CD4-positive, alpha-beta T cell (primary cell): Measurements from ENCODE around the gene ZEB2. TPM values are rescaled to one million over a fixed set of nuclear protein-coding genes. Genes with fewer than 3 reads are reported as not detected.

Experiments
- ATAC-seq: fragments of 200-7000 bp; cut with Tn5 transposase; one replicate; pipeline ENCODE4 v1.10.0; 2022; ENCODE audit warnings: mild to moderate bottlenecking; ENCODE audit not compliant: poor library complexity
- CTCF ChIA-PET: fragments of 350-600 bp; sonication (Branson Sonifier 250); formaldehyde crosslinking; loops from one replicate; lab custom pipeline; 2021; ENCODE audit warnings: antibody characterized with exemption, inconsistent platforms; lab: Charles Lee
- POLR2A ChIA-PET: fragments of 350-600 bp; sonication (Branson Sonifier 250); formaldehyde crosslinking; loops from one replicate; lab custom pipeline; 2021; ENCODE audit warnings: antibody characterized with exemption, inconsistent platforms; lab: Charles Lee
- DNase-seq, 14 experiments: peaks; one replicate each; pipeline ENCODE4 v3.0.0-alpha.2; 2013 to 2020; ENCODE audit warnings: mixed read lengths in 2 of 14
- H3K27ac ChIP-seq, 2 donors: one replicate each; pipeline versions ENCODE4 v1.5.1 to v1.7.0; 2013; ENCODE audit warnings: low read length in 2 of 2, low read depth in 1 of 2, mild to moderate bottlenecking in 1 of 2
- H3K27me3 ChIP-seq, 2 experiments: 1 replicate in 1 of 2; 2 replicates in 1 of 2; pipeline versions ENCODE4 v1.6.1 to v1.7.0; 2013; ENCODE audit warnings: low read length in 2 of 2, control low read depth in 1 of 2, mild to moderate bottlenecking in 1 of 2, moderate library complexity in 1 of 2; ENCODE audit not compliant: insufficient read depth in 2 of 2, control insufficient read depth in 1 of 2
- H3K36me3 ChIP-seq: one replicate; pipeline ENCODE4 v1.6.1; 2013; ENCODE audit warnings: low read length, control low read depth; ENCODE audit not compliant: insufficient read depth
- H3K4me1 ChIP-seq: one replicate; pipeline ENCODE4 v1.6.1; 2013; ENCODE audit warnings: low read length, control low read depth; ENCODE audit not compliant: insufficient read depth
- H3K4me3 ChIP-seq: one replicate; pipeline ENCODE4 v1.5.1; 2013; ENCODE audit warnings: mild to moderate bottlenecking, low read length, moderate library complexity
- H3K9me3 ChIP-seq, 2 experiments: 1 replicate in 1 of 2; 2 replicates in 1 of 2; pipeline versions ENCODE4 v1.6.1 to v1.7.0; 2013; ENCODE audit warnings: low read length in 2 of 2, mild to moderate bottlenecking in 2 of 2, control low read depth in 1 of 2, moderate library complexity in 1 of 2; ENCODE audit not compliant: control insufficient read depth in 1 of 2, insufficient read depth in 1 of 2
- H3K27ac Mint-ChIP-seq: one replicate; pipeline ENCODE4 v1.8.0; 2020; ENCODE audit warnings: mixed read lengths
- H3K27me3 Mint-ChIP-seq: one replicate; pipeline ENCODE4 v1.8.0; 2021; ENCODE audit warnings: mixed read lengths
- H3K36me3 Mint-ChIP-seq: one replicate; pipeline ENCODE4 v1.8.0; 2021; ENCODE audit warnings: low read depth, mixed read lengths
- H3K4me1 Mint-ChIP-seq: one replicate; pipeline ENCODE4 v1.8.0; 2021; ENCODE audit warnings: low read depth, mixed read lengths
- H3K4me3 Mint-ChIP-seq: one replicate; pipeline ENCODE4 v1.8.0; 2020; ENCODE audit warnings: mild to moderate bottlenecking, mixed read lengths
- H3K9me3 Mint-ChIP-seq: one replicate; pipeline ENCODE4 v1.8.0; 2020; ENCODE audit warnings: mixed read lengths
- CTCF ChIP-seq: fragments of 200-600 bp; IDR thresholded peaks from one replicate; pipeline ENCODE4 v1.8.0; 2022; ENCODE audit warnings: antibody characterized with exemption, mild to moderate bottlenecking
- intact Hi-C, 2 experiments: fragments of 100-400 bp; cut with DNase I in 1 of 2; cut with micrococcal nuclease in 1 of 2; formaldehyde crosslinking; loops; one replicate each; pipeline versions ENCODE4 v1.15.1 to v1.9.0; 2023 to 2025; cut with DNase I, micrococcal nuclease
- total RNA-seq, 174 experiments: library from RNA in 2 of 174; stranded (reverse) in 2 of 174; gene quantifications; one replicate each; pipeline ENCODE4 v1.2.3 and lab custom pipeline; 2021 to 2026

The ZEB2 gene
- total RNA-seq, 2 experiments from 2014 or later, result 12.3 to 13.4 TPM

- no peaks in the 10 kb centered on the region for H3K9me3 Mint-ChIP-seq
- ChIA-PET POLR2A (no interaction called here), CTCF (no interaction called here)
- H3K36me3 Mint-ChIP-seq, result no peaks in the 10 kb centered on the region
- H3K27ac ChIP-seq, result no peak overlapping the region
- DNase-seq (no peak), ATAC-seq (no peak)
- H3K4me3 Mint-ChIP-seq, result no peak overlapping the region
- no peak overlapping the region for H3K4me3 ChIP-seq
- H3K4me1 Mint-ChIP-seq, result no peaks in the 10 kb centered on the region
- H3K9me3 ChIP-seq, result no peaks in the 10 kb centered on the region
- intact Hi-C loops, result no loop called here
- H3K27me3 Mint-ChIP-seq, result no peaks in the 10 kb centered on the region
- H3K4me1 ChIP-seq, result no peaks in the 10 kb centered on the region
- TF ChIP-seq CTCF, result no peak
- no peaks in the 10 kb centered on the region for H3K27me3 ChIP-seq
- no peaks in the 10 kb centered on the region for H3K36me3 ChIP-seq
- H3K27ac Mint-ChIP-seq, result no peak overlapping the region
Measured at GRCh38 chr2:144439993-144440392, 79.9 kb downstream of the ZEB2 start.

GRCh38 chr2:144438801-144439631 is 80.9 kb downstream of the ZEB2 start:
- CTCF ChIA-PET, result no interaction called here
- intact Hi-C loops, result no loop called here
- no peaks in the 10 kb centered on the region for H3K27me3 ChIP-seq
- Mint-ChIP-seq H3K9me3 (no peaks in the 10 kb centered on the region), H3K27ac (no peak overlapping the region), H3K4me3 (no peak overlapping the region), H3K4me1 (no peaks in the 10 kb centered on the region), H3K27me3 (no peaks in the 10 kb centered on the region), H3K36me3 (no peaks in the 10 kb centered on the region)
- POLR2A ChIA-PET, result no interaction called here
- DNase-seq (no peak), ATAC-seq (no peak)
- no peaks in the 10 kb centered on the region for H3K9me3 ChIP-seq
- H3K36me3 ChIP-seq, result no peaks in the 10 kb centered on the region
- H3K4me1 ChIP-seq, result no peaks in the 10 kb centered on the region
- no peak for TF ChIP-seq CTCF
- no peak overlapping the region for H3K27ac ChIP-seq
- H3K4me3 ChIP-seq, result no peak overlapping the region

GRCh38 chr2:144437636-144438035 is 82.3 kb downstream of the ZEB2 start:
- H3K36me3 Mint-ChIP-seq, result no peaks in the 10 kb centered on the region
- H3K4me3 Mint-ChIP-seq, result no peak overlapping the region
- H3K9me3 ChIP-seq, result no peaks in the 10 kb centered on the region
- no peaks in the 10 kb centered on the region for H3K9me3 Mint-ChIP-seq
- H3K27me3 Mint-ChIP-seq, result no peaks in the 10 kb centered on the region
- no peaks in the 10 kb centered on the region for H3K36me3 ChIP-seq
- ChIA-PET POLR2A (interaction anchor here (0.6 to 1.5 kb wide), 2 partner anchors 10 to 82 kb away, joined by 3 read pairs; no protein-coding TSS in a partner anchor), CTCF (no interaction called here)
- H3K27me3 ChIP-seq, result no peaks in the 10 kb centered on the region
- no peaks in the 10 kb centered on the region for H3K4me1 Mint-ChIP-seq
- TF ChIP-seq CTCF, result no peak
- H3K27ac Mint-ChIP-seq, result no peak overlapping the region
- H3K4me3 ChIP-seq, result no peak overlapping the region
- no peaks in the 10 kb centered on the region for H3K4me1 ChIP-seq
- ATAC-seq (no peak), DNase-seq (no peak)
- intact Hi-C loops, result no loop called here
- no peak overlapping the region for H3K27ac ChIP-seq
